B cell (primary cell): ENCODE results near the gene PPM1N. TPM values are rescaled to one million over a fixed set of nuclear protein-coding genes. Genes with fewer than 3 reads are reported as not detected.

ENCODE experiments used
- ATAC-seq: fragments of 200-7000 bp; cut with Tn5 transposase; one replicate; pipeline ENCODE4 v1.10.0; 2021; ENCODE audit warnings: low read depth, mild to moderate bottlenecking, moderate number of reproducible peaks, moderate library complexity
- CTCF ChIA-PET: fragments of 350-600 bp; sonication (Branson Sonifier 250); formaldehyde crosslinking; loops from one replicate; lab custom pipeline; 2021; ENCODE audit warnings: antibody characterized with exemption, inconsistent platforms; lab: Charles Lee
- POLR2A ChIA-PET: fragments of 350-600 bp; sonication (Branson Sonifier 250); formaldehyde crosslinking; loops from one replicate; lab custom pipeline; 2021; ENCODE audit warnings: antibody characterized with exemption; lab: Charles Lee
- DNase-seq: peaks from one replicate; pipeline ENCODE4 v3.0.0; 2013
- H2AFZ ChIP-seq: 2 replicates; pipeline ENCODE4 v1.6.1; 2012; ENCODE audit warnings: mild to moderate bottlenecking, low read depth, low read length; ENCODE audit not compliant: insufficient read depth, poor library complexity, severe bottlenecking
- H3K27ac ChIP-seq, 2 donors: 1 replicate in 1 of 2; 2 replicates in 1 of 2; pipeline ENCODE4 v1.5.1; 2012 to 2013; ENCODE audit warnings: low read length in 2 of 2, mild to moderate bottlenecking in 2 of 2, moderate library complexity in 1 of 2
- H3K27me3 ChIP-seq, 4 experiments: fragments of 200-600 bp in 1 of 4; sonication (generic) in 1 of 4; replicated peaks in 1 of 4; 1 replicate in 2 of 4; 2 replicates in 2 of 4; pipeline versions ENCODE4 v1.6.1 to v1.7.0; 2013 to 2016; ENCODE audit warnings: low read length in 3 of 4, mild to moderate bottlenecking in 2 of 4, mixed read lengths in 1 of 4, moderate library complexity in 1 of 4; ENCODE audit not compliant: insufficient read depth in 4 of 4, control insufficient read depth in 3 of 4; ENCODE audit errors: control extremely low read depth in 1 of 4
- H3K36me3 ChIP-seq, 2 experiments: replicated peaks in 1 of 2; 1 replicate in 1 of 2; 2 replicates in 1 of 2; pipeline versions ENCODE4 v1.6.1 to v1.7.1; 2013; ENCODE audit warnings: low read length in 1 of 2; ENCODE audit not compliant: insufficient read depth in 2 of 2, control insufficient read depth in 1 of 2; ENCODE audit errors: control extremely low read depth in 1 of 2, extremely low read depth in 1 of 2
- H3K4me1 ChIP-seq, 2 donors: fragments of 200-600 bp in 1 of 2; sonication (generic) in 1 of 2; 1 replicate in 1 of 2; 2 replicates in 1 of 2; pipeline versions ENCODE4 v1.5.1 to v1.6.1; 2013 to 2017; ENCODE audit warnings: low read length in 2 of 2; ENCODE audit not compliant: control insufficient read depth in 2 of 2, insufficient read depth in 2 of 2
- H3K4me2 ChIP-seq: replicated peaks from 2 replicates; pipeline ENCODE3; 2012; ENCODE audit warnings: mild to moderate bottlenecking, low read depth, low read length; ENCODE audit not compliant: poor library complexity, severe bottlenecking
- H3K4me3 ChIP-seq, 5 experiments: fragments of 200-600 bp in 1 of 5; sonication (generic) in 1 of 5; 1 replicate in 3 of 5; 2 replicates in 2 of 5; pipeline versions ENCODE4 v1.5.1 to v1.7.0; 2011 to 2016; ENCODE audit warnings: low read length in 4 of 5, mild to moderate bottlenecking in 4 of 5, low read depth in 2 of 5, control low read depth in 1 of 5, moderate library complexity in 1 of 5; ENCODE audit not compliant: insufficient read depth in 1 of 5; ENCODE audit errors: control extremely low read depth in 1 of 5, extremely low read depth in 1 of 5
- H3K79me2 ChIP-seq: fragments of 200-600 bp; sonication (generic); one replicate; pipeline ENCODE4 v1.6.0; 2016; ENCODE audit warnings: low read length; ENCODE audit not compliant: control insufficient read depth, insufficient read depth
- H3K9ac ChIP-seq: fragments of 200-600 bp; sonication (generic); 2 replicates; pipeline ENCODE4 v1.6.1; 2017; ENCODE audit warnings: mild to moderate bottlenecking, low read length, moderate library complexity
- H3K9me3 ChIP-seq, 3 donors: one replicate each; pipeline versions ENCODE4 v1.6.1 to v1.7.1; 2013; ENCODE audit warnings: low read length in 2 of 3; ENCODE audit not compliant: control insufficient read depth in 2 of 3, insufficient read depth in 1 of 3; ENCODE audit errors: control extremely low read depth in 1 of 3
- H4K20me1 ChIP-seq: 2 replicates; pipeline ENCODE4 v1.6.0; 2012; ENCODE audit warnings: mild to moderate bottlenecking, low read length; ENCODE audit not compliant: insufficient read depth, control insufficient read depth, poor library complexity, severe bottlenecking
- H3K27ac Mint-ChIP-seq: one replicate; pipeline ENCODE4 v1.8.0; 2021; ENCODE audit warnings: mixed read lengths
- H3K27me3 Mint-ChIP-seq: one replicate; pipeline ENCODE4 v1.8.0; 2021; ENCODE audit warnings: mixed read lengths
- H3K4me1 Mint-ChIP-seq: one replicate; pipeline ENCODE4 v1.8.0; 2021; ENCODE audit warnings: mixed read lengths
- H3K4me3 Mint-ChIP-seq: one replicate; pipeline ENCODE4 v1.8.0; 2021; ENCODE audit warnings: mixed read lengths
- H3K9me3 Mint-ChIP-seq: one replicate; pipeline ENCODE4 v1.8.0; 2022; ENCODE audit warnings: mixed read lengths; ENCODE audit not compliant: insufficient read depth
- EZH2 ChIP-seq: IDR thresholded peaks from 2 replicates; pipeline ENCODE4 v1.6.1; 2012; ENCODE audit warnings: borderline replicate concordance, low read depth, mild to moderate bottlenecking, moderate library complexity, low read length; ENCODE audit not compliant: insufficient read depth, poor library complexity, severe bottlenecking
- WGBS: methylation state at CpG from one replicate; pipeline ENCODE4 v1.1.5; 2013; ENCODE audit warnings: missing lambda C conversion rate; ENCODE audit not compliant: insufficient coverage; 5-methylcytosine and 5-hydroxymethylcytosine counted together
- intact Hi-C: fragments of 100-400 bp; cut with micrococcal nuclease; formaldehyde crosslinking; loops from one replicate; pipeline ENCODE4 v1.10.0; 2022
- polyA plus RNA-seq: library from polyadenylated mRNA; depleted of rRNA; stranded (reverse); fragments of >200 nt; gene quantifications from 2 replicates; pipeline ENCODE4 v1.2.3, GENCODE V29; 2012
- total RNA-seq, 2 donors: library from RNA; stranded (reverse); fragments of 120-200 nt in 1 of 2; gene quantifications; 1 replicate in 1 of 2; 2 replicates in 1 of 2; pipeline versions ENCODE4 v1.2.3 to v1.2.4, GENCODE V29; 2013 to 2022
- TF ChIP-seq, protein P1 (sequence below): fragments of 200-600 bp; IDR thresholded peaks from one replicate; pipeline ENCODE4 v1.8.0; 2022; ENCODE audit warnings: antibody characterized with exemption, mild to moderate bottlenecking

The PPM1N gene
- total and polyA plus RNA-seq, 2 donors (not counting 1 experiment from before 2014, with no cell fraction given) = 2.6 to 6.5 TPM

DNA sequence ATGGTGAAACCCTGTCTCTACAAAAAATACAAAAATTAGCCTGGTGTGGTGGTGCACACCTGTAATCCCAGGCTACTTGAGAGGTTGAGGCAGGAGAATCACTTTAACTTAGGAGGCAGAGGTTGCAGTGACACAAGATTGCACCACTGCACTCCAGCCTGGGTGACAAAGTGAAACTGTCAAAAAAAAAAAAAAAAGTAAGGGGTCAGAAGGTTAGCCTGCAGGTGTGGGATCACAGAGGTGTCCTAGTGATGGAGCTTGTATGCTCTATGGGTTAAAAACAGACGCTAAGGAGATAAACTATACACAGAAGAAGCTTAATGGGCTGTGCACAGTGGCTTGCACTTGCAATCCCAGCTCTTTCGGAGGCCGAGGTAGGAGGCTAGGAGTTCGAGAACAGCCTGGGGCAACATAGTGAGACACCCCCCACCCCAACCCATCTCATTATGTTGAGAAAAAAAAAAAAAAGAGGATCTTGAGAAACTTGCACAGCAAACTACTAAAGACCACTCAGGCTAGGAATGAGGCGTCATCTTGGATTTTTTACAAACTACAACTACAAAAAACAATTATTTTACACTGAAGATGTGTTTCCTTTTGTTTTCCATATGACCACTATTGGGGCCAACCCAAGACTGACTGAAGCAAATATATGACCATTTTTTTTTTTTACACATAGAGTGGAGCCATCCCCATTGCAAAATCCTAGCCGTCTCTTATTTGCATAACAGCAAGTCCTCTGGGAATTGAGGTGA is 22.5 kb upstream of the PPM1N start:
- Histone ChIP-seq H3K36me3 (no peaks in the 10 kb centered on the region), H3K79me2 (no peaks in the 10 kb centered on the region), H3K4me1 (peaks cover 28 to 34% of the 10 kb centered on the region in 2 donors), H3K4me3 (no peak overlapping the region), H4K20me1 (peaks cover 31% of the 10 kb centered on the region), H3K9me3 (no peaks in the 10 kb centered on the region), H3K4me2 (no peak overlapping the region), H3K27ac (no peak overlapping the region), H2AFZ (no peak overlapping the region), H3K27me3 (peaks cover 0 to 28% (median 11%) of the 10 kb centered on the region in 4 experiments), H3K9ac (no peak overlapping the region)
- 86% methylated on average over 2 of the region's 6 CpGs for WGBS
- DNase-seq = peak; percentile 79
- POLR2A ChIA-PET = interaction anchor here (0.7 to 0.9 kb wide), 2 partner anchors 36 to 50 kb away, joined by 3 to 4 read pairs; no protein-coding TSS in a partner anchor
- peaks cover 23% of the 10 kb centered on the region for H3K27me3 Mint-ChIP-seq
- no peak for TF ChIP-seq EZH2
- TF ChIP-seq, protein P1, sequence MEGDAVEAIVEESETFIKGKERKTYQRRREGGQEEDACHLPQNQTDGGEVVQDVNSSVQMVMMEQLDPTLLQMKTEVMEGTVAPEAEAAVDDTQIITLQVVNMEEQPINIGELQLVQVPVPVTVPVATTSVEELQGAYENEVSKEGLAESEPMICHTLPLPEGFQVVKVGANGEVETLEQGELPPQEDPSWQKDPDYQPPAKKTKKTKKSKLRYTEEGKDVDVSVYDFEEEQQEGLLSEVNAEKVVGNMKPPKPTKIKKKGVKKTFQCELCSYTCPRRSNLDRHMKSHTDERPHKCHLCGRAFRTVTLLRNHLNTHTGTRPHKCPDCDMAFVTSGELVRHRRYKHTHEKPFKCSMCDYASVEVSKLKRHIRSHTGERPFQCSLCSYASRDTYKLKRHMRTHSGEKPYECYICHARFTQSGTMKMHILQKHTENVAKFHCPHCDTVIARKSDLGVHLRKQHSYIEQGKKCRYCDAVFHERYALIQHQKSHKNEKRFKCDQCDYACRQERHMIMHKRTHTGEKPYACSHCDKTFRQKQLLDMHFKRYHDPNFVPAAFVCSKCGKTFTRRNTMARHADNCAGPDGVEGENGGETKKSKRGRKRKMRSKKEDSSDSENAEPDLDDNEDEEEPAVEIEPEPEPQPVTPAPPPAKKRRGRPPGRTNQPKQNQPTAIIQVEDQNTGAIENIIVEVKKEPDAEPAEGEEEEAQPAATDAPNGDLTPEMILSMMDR = no peak
- no peak overlapping the region for H3K27ac Mint-ChIP-seq
- H3K9me3 Mint-ChIP-seq = no peaks in the 10 kb centered on the region
- CTCF ChIA-PET = interaction anchor here (0.6 to 10.4 kb wide), 5 partner anchors 10 to 74 kb away, joined by 3 to 453 read pairs (median 4); no protein-coding TSS in a partner anchor
- no peak for ATAC-seq
- no peak overlapping the region for H3K4me3 Mint-ChIP-seq
- intact Hi-C loops = no loop called here
- peaks cover 45% of the 10 kb centered on the region for H3K4me1 Mint-ChIP-seq

DNA sequence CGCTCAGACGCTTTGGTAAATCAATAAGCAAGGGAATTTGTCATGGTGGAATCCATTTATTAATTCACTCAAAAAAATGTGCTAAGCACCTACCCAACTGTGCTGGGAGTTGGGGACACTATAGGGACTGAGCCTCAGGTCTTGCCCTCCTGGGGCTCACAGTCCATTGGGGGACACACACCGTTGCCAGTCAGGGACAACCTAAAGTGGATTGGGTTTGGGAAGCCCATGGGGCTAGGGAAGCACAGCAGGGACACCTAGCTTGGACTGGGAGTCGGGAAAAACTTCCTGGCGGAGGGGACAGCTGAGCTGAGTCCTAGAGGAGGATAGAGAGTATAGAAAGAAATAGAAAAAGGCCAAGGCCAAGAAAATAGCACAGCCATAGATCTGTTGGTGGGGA is 21.9 kb upstream of the PPM1N start:
- ATAC-seq = no peak

More for the DNA sequence above, 21.9 kb upstream of the PPM1N start:
- ChIA-PET CTCF (interaction anchor here (0.8 to 10.4 kb wide), 7 partner anchors 8 to 74 kb away, joined by 3 to 453 read pairs (median 4); partner anchors contain the start of genes FOSB and PPM1N), POLR2A (no interaction called here)
- H3K27ac ChIP-seq = no peak overlapping the region
- peaks cover 22 to 31% of the 10 kb centered on the region in 2 donors for H3K4me1 ChIP-seq
- H2AFZ ChIP-seq = no peak overlapping the region
- peaks cover 42% of the 10 kb centered on the region for H3K4me1 Mint-ChIP-seq
- no peaks in the 10 kb centered on the region for H3K79me2 ChIP-seq
- no peak overlapping the region for H3K4me3 ChIP-seq
- no peak overlapping the region for H3K4me2 ChIP-seq
- intact Hi-C loops = no loop called here
- no peak for TF ChIP-seq EZH2
- TF ChIP-seq, protein P1 = no peak
- H3K36me3 ChIP-seq = no peaks in the 10 kb centered on the region
- 55% methylated on average over 3 of the region's 5 CpGs for WGBS
- H3K27me3 Mint-ChIP-seq = peaks cover 23% of the 10 kb centered on the region
- DNase-seq = no peak
- no peaks in the 10 kb centered on the region for H3K9me3 ChIP-seq
- peak overlapping the region; percentile 65 for H3K27ac Mint-ChIP-seq
- no peak overlapping the region for H3K9ac ChIP-seq
- no peaks in the 10 kb centered on the region for H3K9me3 Mint-ChIP-seq
- peaks cover 25% of the 10 kb centered on the region for H4K20me1 ChIP-seq
- no peak overlapping the region for H3K4me3 Mint-ChIP-seq
- H3K27me3 ChIP-seq = peaks cover 0 to 28% (median 11%) of the 10 kb centered on the region in 4 experiments
